Epithelial cell of proximal tubule (primary cell): ENCODE measurements around the gene SMS. TPM values are rescaled to one million over a fixed set of nuclear protein-coding genes. Genes with fewer than 3 reads are reported as not detected.
A peak's percentile ranks its signal among the peaks of the same experiment; 100 is the strongest.

Source experiments
- DNase-seq: peaks from one replicate; pipeline ENCODE4 v3.0.0-alpha.2; 2011; ENCODE audit warnings: low read depth
- H3K4me3 ChIP-seq: 2 replicates; pipeline ENCODE4 v1.5.1; 2011; ENCODE audit warnings: low read depth, mild to moderate bottlenecking, low read length
- CTCF ChIP-seq: conservative IDR thresholded peaks from 2 replicates; pipeline ENCODE4 v1.5.1; 2012; ENCODE audit warnings: low read depth, mild to moderate bottlenecking, low read length
- total RNA-seq: library from RNA; depleted of rRNA; stranded (reverse); fragments of >200 nt; gene quantifications from 2 replicates; pipeline ENCODE4 v1.2.3, GENCODE V29; 2015

The SMS gene
- total RNA-seq, 1 donor from 2014 or later, result 326 TPM

DNA sequence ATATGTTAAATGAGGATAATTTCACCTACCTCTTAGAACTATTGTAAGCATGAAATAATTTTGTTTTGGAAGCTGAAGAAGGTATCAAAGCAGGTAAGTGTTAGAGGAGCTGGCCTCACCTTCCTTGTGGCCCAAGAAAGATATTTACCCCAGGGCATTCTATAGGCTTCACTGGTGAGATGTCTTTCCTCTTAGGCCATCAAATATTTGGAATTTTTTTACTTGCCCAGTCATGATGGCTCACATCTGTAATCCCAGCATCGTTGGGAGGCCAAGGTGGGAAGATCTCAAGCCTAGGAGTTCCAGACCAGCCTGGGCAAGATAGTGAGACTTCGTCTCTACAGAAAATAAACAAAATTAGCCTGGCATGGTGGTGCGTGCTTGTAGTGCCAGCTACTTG, 6.1 kb upstream of the SMS start:
- no peak for TF ChIP-seq CTCF
- no peak overlapping the region for H3K4me3 ChIP-seq
- no peak for DNase-seq

- no peak for DNase-seq
- peak overlapping the region; percentile 49 for H3K4me3 ChIP-seq
- no peak for TF ChIP-seq CTCF
These were observed 603 bp upstream of the SMS start for GRCh38 chrX:21939906-21940305.

- no peak for TF ChIP-seq CTCF
- peak overlapping the region; percentile 67 for H3K4me3 ChIP-seq
- peak; percentile 61 for DNase-seq
These were observed 3.1 kb downstream of the SMS start for GRCh38 chrX:21943460-21944135.

DNA sequence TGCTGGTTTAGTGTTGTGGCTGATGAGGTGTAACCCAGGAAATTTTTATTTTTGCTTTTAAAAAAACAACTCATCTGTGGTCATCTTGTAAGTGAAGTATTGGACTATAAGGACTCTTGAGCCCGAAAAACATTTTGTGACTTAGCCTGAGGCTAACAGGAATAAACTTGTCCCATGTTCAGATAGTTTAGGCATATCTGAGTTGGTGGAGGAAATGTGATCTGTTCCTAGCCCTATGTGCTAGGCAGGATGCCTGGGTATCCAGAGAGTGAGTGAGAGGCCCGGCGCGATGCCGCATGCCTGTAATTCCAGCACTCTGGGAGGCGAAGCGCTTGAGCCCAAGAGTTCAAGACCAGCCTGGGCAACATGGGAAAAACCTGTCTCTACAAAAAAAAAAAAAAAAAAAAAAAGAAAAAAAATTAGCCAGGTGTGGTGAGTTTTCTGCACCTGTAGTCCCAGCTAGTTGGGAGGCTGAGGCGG, 3.7 kb downstream of the SMS start:
- DNase-seq, result no peak
- H3K4me3 ChIP-seq, result peak overlapping the region; percentile 10
- no peak for TF ChIP-seq CTCF

- no peak overlapping the region for H3K4me3 ChIP-seq
- no peak for TF ChIP-seq CTCF
- peak; percentile 30 for DNase-seq
These were observed 6.6 kb downstream of the SMS start for GRCh38 chrX:21946925-21947641.

DNA sequence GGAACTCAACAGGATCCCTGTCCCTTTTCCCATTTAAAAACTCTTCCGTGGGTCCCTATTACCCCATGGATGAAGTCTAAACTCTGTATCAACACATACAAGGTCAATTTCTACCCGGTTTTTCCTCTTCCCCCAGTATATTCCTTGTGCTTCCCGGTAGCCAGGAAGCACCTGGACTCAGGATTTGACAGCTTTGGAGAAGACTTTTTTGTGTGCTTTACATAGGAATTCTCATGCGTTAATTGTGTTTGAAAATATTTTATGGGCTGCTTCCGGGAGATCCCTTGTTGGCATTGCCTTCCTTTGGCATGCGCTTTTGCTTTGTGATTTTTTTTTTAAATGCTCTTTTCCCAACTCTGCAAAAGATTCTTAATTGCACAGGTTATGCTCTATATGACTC, 7.2 kb downstream of the SMS start:
- DNase-seq, result no peak
- TF ChIP-seq CTCF, result no peak
- H3K4me3 ChIP-seq, result no peak overlapping the region
